ENCODE measurements around the gene RNASE7.

The RNASE7 gene

GRCh38 chr14:21032326-21033132 lies 9.6 kb upstream of the RNASE7 start:
- Histone ChIP-seq H3K9me3 (ENCODE audit: low read length) (no peaks in the 10 kb centered on the region), H3K9ac (ENCODE audit: low read length) (no peak overlapping the region), H3K4me1 (ENCODE audit: insufficient read depth, low read length, severe bottlenecking) (no peaks in the 10 kb centered on the region), H3K4me3 (ENCODE audit: low read depth, low read length, poor library complexity, severe bottlenecking) (no peak overlapping the region), H3K36me3 (ENCODE audit: insufficient read depth, low read length) (no peaks in the 10 kb centered on the region), H2AFZ (ENCODE audit: low read length) (no peak overlapping the region), H3F3A (ENCODE audit: insufficient read depth, low read length) (no peaks in the 10 kb centered on the region), H3K27me3 (ENCODE audit: insufficient read depth, low read length) (no peaks in the 10 kb centered on the region), H3K27ac (ENCODE audit: low read depth, low read length, poor library complexity, severe bottlenecking) (no peak overlapping the region), H3K4me2 (ENCODE audit: low read length) (no peak overlapping the region), H3K79me2 (ENCODE audit: insufficient read depth, low read length) (no peaks in the 10 kb centered on the region), H4K20me1 (ENCODE audit: insufficient read depth, low read length) (no peaks in the 10 kb centered on the region), H3K9me2 (ENCODE audit: low read depth, low read length) (no peaks in the 10 kb centered on the region)
- TF ChIP-seq EZH2 (IDR thresholded peaks at IDR 0.05; ENCODE audit: borderline replicate concordance, low read length) (no peak), CTCF (IDR thresholded peaks at IDR 0.05; ENCODE audit: low read length) (no peak)

GRCh38 chr14:21033133-21033698 lies 8.9 kb upstream of the RNASE7 start:
- Histone ChIP-seq H3K9ac (ENCODE audit: low read length) (no peak overlapping the region), H4K20me1 (ENCODE audit: insufficient read depth, low read length) (no peaks in the 10 kb centered on the region), H3K4me1 (ENCODE audit: insufficient read depth, low read length, severe bottlenecking) (no peaks in the 10 kb centered on the region), H3K9me2 (ENCODE audit: low read depth, low read length) (no peaks in the 10 kb centered on the region), H3K27me3 (ENCODE audit: insufficient read depth, low read length) (no peaks in the 10 kb centered on the region), H3K4me3 (ENCODE audit: low read depth, low read length, poor library complexity, severe bottlenecking) (no peak overlapping the region), H2AFZ (ENCODE audit: low read length) (no peak overlapping the region), H3F3A (ENCODE audit: insufficient read depth, low read length) (no peaks in the 10 kb centered on the region), H3K27ac (ENCODE audit: low read depth, low read length, poor library complexity, severe bottlenecking) (no peak overlapping the region), H3K79me2 (ENCODE audit: insufficient read depth, low read length) (no peaks in the 10 kb centered on the region), H3K36me3 (ENCODE audit: insufficient read depth, low read length) (no peaks in the 10 kb centered on the region), H3K4me2 (ENCODE audit: low read length) (no peak overlapping the region), H3K9me3 (ENCODE audit: low read length) (no peaks in the 10 kb centered on the region)
- TF ChIP-seq CTCF (IDR thresholded peaks at IDR 0.05; ENCODE audit: low read length) (no peak), EZH2 (IDR thresholded peaks at IDR 0.05; ENCODE audit: borderline replicate concordance, low read length) (no peak)

- Histone ChIP-seq H2AFZ (ENCODE audit: low read length) (no peak within 1 kb of the TSS), H3K27me3 (ENCODE audit: insufficient read depth, low read length) (no peaks in the 10 kb centered on the region), H3K27ac (ENCODE audit: low read depth, low read length, poor library complexity, severe bottlenecking) (no peak within 1 kb of the TSS), H3K9me2 (ENCODE audit: low read depth, low read length) (no peaks in the 10 kb centered on the region), H3K79me2 (ENCODE audit: insufficient read depth, low read length) (no peaks in the 10 kb centered on the region), H3K4me1 (ENCODE audit: insufficient read depth, low read length, severe bottlenecking) (no peaks in the 10 kb centered on the region), H3K9me3 (ENCODE audit: low read length) (no peaks in the 10 kb centered on the region), H3K4me3 (ENCODE audit: low read depth, low read length, poor library complexity, severe bottlenecking) (no peak within 1 kb of the TSS), H3F3A (ENCODE audit: insufficient read depth, low read length) (no peaks in the 10 kb centered on the region), H3K4me2 (ENCODE audit: low read length) (no peak within 1 kb of the TSS), H4K20me1 (ENCODE audit: insufficient read depth, low read length) (no peaks in the 10 kb centered on the region), H3K36me3 (ENCODE audit: insufficient read depth, low read length) (no peaks in the 10 kb centered on the region), H3K9ac (ENCODE audit: low read length) (no peak within 1 kb of the TSS)
- TF ChIP-seq CTCF (IDR thresholded peaks at IDR 0.05; ENCODE audit: low read length) (no peak), EZH2 (IDR thresholded peaks at IDR 0.05; ENCODE audit: borderline replicate concordance, low read length) (no peak)
Observed at GRCh38 chr14:21034707-21035106, 7.5 kb upstream of the RNASE7 start, which contains the start of gene RNASE13. Gene RNASE13 (minus strand): TSS chr14:21034807. CDS start chr14:21034288, 519 bp downstream.
